Breast epithelium (tissue), 3 donors: ENCODE measurements around the gene UBL7.

Experiments used
- CTCF ChIP-seq, 3 donors: fragments of 450-650 bp; IDR thresholded peaks; one replicate each; pipeline ENCODE4 v1.5.1; 2016 to 2017; ENCODE audit warnings: antibody characterized with exemption in 3 of 3, mild to moderate bottlenecking in 3 of 3, moderate library complexity in 3 of 3
- POLR2A ChIP-seq: fragments of 450-650 bp; IDR thresholded peaks from one replicate; pipeline ENCODE4 v1.6.1; 2016; ENCODE audit warnings: antibody characterized with exemption, mild to moderate bottlenecking, moderate library complexity
- POLR2AphosphoS5 ChIP-seq, 3 donors: sonication (generic); formaldehyde crosslinking; IDR thresholded peaks; one replicate each; pipeline ENCODE4 v1.6.1; 2017; ENCODE audit warnings: antibody characterized with exemption in 3 of 3

GRCh38 chr15:74504836-74505235 is 43.9 kb upstream of the UBL7 start:
- TF ChIP-seq CTCF (IDR thresholded peaks at IDR 0.05) (no peak), POLR2A (no peak), POLR2AphosphoS5 (IDR thresholded peaks at IDR 0.05) (no peak)
